GM12873 (cell line): ENCODE results near the gene TRIM65.

Experiments used
- CTCF ChIP-seq: IDR thresholded peaks from 2 replicates; pipeline ENCODE4 v1.5.1; 2012; ENCODE audit warnings: low read depth, mild to moderate bottlenecking, moderate library complexity, low read length, control low read depth; ENCODE audit not compliant: insufficient read depth; ENCODE audit errors: missing control alignments

Gene TRIM65

GRCh38 chr17:75854881-75855309, 41.9 kb downstream of the TRIM65 start:
- no peak for TF ChIP-seq CTCF

- no peak for TF ChIP-seq CTCF
Measured at GRCh38 chr17:75854101-75854748, 42.5 kb downstream of the TRIM65 start.

- TF ChIP-seq CTCF = no peak
Measured at GRCh38 chr17:75853433-75853832, 43.3 kb downstream of the TRIM65 start.

GRCh38 chr17:75850928-75851692, 45.6 kb downstream of the TRIM65 start:
- no peak for TF ChIP-seq CTCF

- TF ChIP-seq CTCF = no peak
Measured at GRCh38 chr17:75849724-75850123, 47.0 kb downstream of the TRIM65 start.

- TF ChIP-seq CTCF = no peak
Measured at GRCh38 chr17:75849279-75849646, 47.5 kb downstream of the TRIM65 start.

GRCh38 chr17:75848523-75849278, 48.0 kb downstream of the TRIM65 start:
- TF ChIP-seq CTCF = peak; percentile 84
